NCI-H345 treated with DMSO at 0.1 percent for 48 hours (cell line): ENCODE measurements around the gene THRA.

Experiments used
- DNase-seq: peaks from one replicate; lab custom pipeline; 2025; ENCODE audit not compliant: unreplicated experiment; lab: John Stamatoyannopoulos, UW

Gene THRA

DNA sequence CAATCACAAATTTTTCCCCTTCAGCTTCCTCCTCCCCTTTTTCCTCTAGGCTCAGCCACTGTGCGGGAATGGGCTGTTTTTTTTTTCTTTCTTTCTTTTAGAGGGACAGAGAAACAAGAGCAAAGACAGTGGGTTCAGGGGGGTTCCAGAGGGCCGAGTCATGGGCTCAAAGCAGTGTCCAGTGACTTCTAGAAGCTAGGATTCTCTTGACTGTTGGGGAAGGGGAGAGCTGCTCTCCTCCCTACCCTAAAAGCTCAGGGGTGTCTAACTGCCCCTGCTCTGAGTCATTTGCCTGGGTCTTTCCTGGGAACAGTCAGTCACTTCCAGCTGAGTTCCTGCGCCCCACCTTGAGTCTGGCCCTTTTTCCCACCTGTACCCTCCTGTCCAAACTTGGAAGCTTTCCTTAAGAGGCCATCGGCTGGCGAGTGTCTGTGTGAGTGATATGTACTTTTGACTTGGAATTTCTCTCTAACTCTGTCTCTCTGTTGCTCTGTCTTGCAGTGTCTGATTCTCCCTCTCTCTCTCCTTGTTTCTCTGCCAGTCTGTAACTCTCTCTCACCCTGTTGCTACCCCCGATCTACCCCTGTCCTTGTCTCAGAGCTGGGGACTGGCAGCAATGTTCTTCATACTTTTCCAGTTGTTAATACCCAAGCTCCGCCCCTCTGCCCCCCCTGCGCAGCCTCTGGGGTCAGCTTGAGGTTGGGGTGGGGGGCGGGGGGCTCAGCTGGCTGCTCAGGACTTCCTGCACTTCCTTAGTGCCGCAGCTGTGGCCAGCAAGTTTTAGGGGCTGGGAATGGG, 2.4 kb downstream of the THRA start:
- no peak for DNase-seq

DNA sequence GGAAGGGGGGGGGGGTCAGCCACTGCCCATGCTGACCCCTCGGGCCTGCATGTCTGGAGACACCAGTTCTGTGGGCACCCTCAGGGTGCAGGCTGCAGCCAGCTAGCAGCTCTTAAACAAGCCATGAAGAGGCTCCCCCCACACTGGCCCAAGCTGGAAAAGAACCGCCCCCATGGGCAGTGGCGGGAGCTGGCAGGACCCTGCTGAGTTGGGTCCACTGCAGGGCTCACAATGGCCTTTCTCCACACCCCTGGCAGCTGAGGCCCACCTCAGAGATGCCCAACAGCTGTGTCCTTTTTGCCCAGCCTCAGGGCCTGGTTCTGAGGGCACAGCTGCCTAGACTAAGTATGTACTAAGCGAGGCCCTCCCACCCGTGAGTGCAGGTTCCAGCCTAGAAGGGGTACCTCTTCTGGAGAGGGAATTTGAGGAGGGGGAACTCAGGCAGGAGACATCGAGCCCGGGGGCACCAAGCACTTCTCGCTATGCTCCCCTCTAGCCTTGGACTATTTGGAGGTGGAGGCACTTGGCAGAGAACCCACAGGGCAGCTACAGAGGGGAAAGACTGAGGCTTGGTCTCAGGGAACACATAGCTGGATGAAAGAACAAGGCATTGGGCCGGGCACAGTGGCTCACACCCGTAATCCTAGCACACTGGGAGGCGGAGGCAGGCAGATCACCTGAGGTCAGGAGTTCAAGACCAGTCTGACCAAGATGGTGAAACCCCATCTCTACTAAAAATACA, 3.2 kb downstream of the THRA start:
- DNase-seq, result no peak

GRCh38 chr17:40067710-40068109, 4.9 kb downstream of the THRA start:
- no peak for DNase-seq

DNA sequence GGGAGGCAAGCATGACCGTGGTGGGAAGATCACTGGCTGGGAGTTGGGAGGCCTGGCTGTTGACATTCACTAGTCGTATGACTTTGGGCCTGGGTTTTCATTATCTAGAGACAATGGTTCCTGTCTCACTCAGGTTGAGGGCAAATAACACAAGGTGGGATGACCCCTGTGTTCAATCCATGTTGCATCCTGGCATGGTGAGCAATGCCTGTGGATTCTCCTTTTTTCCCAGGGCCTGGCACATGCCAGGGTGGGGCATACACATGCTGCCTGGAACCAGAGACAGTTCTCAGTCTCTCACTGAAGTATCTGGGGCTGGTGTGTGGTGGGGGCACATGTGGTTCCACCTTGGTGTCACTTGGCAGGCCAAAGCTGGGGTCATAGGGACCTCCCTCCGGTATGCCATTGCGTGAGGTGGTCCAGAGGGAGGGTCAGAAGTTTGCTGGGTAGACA, 5.4 kb downstream of the THRA start:
- DNase-seq, result no peak

DNA sequence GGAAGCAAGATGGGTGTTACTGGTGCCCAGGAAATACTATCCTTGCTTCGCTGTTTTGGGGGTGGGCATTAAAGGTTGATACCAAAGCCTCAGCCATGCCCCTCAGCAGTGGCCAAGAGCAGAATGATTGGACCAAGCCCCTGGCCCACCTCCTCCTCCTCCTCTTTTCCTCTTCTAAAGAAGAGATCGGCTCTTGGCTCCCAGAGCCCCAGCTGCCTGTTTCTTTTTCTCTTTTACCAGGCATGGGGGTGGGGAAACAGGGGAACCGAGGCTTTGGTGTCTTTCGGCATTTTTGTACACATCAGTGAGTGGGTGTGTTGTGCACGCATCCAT, 5.8 kb downstream of the THRA start:
- DNase-seq, result no peak

DNA sequence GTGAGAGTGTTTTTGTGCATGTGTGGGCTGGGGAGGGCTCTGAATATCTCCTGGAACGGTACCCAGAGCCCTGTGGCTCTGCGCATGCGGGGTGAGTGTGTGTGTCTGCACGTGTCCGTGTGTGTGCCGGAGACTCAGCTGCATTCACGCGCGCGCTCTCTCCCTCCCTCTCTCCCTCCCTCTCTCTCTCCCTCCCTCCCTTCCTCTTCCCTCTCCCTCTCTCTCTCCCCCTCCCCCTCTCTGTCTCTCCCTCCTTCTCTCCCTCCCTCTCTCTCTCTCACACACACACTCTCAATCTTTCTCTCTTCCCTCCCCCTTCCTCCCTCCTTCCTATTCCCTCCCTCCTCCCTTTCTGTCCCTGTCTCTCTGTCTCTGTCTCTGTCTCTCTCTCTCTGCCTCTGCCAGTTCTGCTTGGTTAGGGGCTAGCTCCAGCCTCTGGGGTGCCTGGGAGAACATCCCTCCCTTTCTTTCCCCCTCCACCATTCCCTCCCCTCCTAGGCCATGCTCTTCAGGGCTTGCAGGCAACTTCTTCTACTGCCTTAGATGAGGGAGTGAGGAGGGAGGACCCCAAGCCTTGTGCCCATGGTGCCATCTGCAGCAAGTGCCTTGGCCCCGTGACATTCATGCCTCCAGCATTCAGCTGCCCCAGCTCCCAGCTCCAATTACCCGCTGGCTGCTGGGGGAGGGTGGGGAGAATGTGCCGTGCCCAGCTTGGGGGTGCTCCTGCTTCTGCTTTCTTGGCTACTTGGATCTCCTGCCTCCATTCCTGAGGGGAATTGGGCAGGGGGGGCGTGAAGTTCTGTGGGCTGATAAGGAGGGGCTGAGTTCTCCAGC, 6.4 kb downstream of the THRA start:
- no peak for DNase-seq

GRCh38 chr17:40069751-40070708, 7.3 kb downstream of the THRA start:
- DNase-seq, result no peak

- no peak for DNase-seq
Observed at GRCh38 chr17:40070709-40071312, 8.0 kb downstream of the THRA start.

GRCh38 chr17:40071313-40072039, 8.7 kb downstream of the THRA start:
- no peak for DNase-seq

DNA sequence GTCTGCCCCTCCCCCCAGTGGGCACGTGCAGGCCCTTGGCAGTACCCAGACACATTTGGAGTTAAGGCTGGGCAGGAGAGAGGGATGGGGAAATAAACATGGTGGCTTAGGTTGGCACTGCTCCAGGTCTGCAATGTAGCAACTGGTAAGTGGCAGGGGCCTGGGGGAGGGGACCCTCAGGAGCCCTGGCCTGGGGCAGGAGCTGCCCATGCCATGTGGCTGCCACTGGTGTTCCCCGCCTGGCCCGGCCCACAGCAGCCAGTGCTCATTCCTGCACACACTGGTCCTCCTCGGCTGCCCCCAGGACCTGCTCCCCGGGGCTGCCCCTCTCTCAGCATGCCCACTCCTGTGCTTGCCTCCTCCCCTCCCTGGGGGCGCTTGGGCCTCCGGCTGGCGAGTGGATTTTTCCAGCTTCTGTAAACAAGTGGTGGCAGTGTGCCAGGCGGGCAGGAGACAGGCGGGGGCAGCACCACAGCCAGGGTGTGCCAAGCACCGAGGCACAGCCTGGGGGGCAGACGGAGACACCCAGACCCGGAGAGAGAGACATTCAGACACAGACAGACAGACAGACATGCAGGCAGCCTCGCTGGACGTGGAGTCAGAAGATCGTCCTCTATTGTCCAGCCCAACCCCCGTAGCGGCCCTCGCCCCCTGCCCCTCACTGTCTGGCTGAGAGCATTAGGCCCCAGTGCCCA, 9.4 kb downstream of the THRA start:
- peak; percentile 92 for DNase-seq

- no peak for DNase-seq
Observed at GRCh38 chr17:40072735-40073346, 10.1 kb downstream of the THRA start.

DNA sequence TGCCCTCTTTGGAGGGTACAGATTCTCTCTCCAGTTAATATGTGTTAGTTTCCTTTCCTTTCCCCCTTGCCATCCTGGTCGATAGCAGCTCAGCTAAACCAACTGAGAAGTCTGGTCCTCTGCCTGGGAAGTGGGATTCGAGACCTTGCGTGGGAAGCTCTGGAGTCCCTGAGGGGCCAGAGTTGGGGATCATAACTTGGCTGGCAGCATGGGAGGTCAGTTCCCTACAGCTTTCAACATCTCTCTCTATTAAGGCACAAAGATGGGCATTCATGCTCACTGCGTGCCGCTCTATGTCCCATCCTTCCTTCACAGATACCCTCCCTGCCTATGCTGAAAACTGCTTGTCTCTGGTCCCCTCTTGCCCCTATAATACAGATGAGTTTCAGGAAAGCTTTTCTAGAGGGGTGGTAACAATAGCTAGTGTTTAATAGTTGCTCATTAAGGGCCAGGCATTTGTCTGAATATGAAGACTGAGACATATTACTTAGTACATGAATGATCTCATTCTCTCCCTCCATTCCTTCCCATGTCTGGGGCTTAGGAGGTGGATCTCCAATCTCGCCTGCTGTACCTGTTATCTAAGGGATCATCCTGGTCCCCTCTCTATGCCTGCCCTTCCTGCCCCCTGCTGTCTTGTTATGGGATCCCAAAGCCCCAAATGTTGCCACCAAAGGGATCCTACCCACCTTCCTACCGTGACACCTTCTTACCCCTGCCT, 10.8 kb downstream of the THRA start:
- no peak for DNase-seq

GRCh38 chr17:40074175-40074512, 11.4 kb downstream of the THRA start:
- no peak for DNase-seq

- no peak for DNase-seq
Observed at GRCh38 chr17:40074871-40075200, 12.1 kb downstream of the THRA start.

- peak; percentile 41 for DNase-seq
Observed at GRCh38 chr17:40075201-40075941, 12.6 kb downstream of the THRA start.

- DNase-seq, result no peak
Observed at GRCh38 chr17:40075942-40076498, 13.3 kb downstream of the THRA start.

GRCh38 chr17:40076591-40076990, 13.8 kb downstream of the THRA start:
- no peak for DNase-seq
